ENCODE results near the gene CLPSL2.

Gene CLPSL2

GRCh38 chr6:35804996-35805736 is 28.8 kb downstream of the CLPSL2 start, which contains the start of gene LHFPL5:
LHFPL5 (plus strand) TSS chr6:35805352; CDS start chr6:35805671, 319 bp downstream.
- Histone ChIP-seq H3K79me2 (ENCODE audit: insufficient read depth, low read length) (no peaks in the 10 kb centered on the region), H3F3A (ENCODE audit: insufficient read depth, low read length) (no peaks in the 10 kb centered on the region), H4K20me1 (ENCODE audit: insufficient read depth, low read length) (no peaks in the 10 kb centered on the region), H3K36me3 (ENCODE audit: insufficient read depth, low read length) (no peaks in the 10 kb centered on the region), H3K27ac (ENCODE audit: low read depth, low read length, poor library complexity, severe bottlenecking) (no peak within 1 kb of the TSS), H3K9ac (ENCODE audit: low read length) (no peak within 1 kb of the TSS), H2AFZ (ENCODE audit: low read length) (no peak within 1 kb of the TSS), H3K4me3 (ENCODE audit: low read depth, low read length, poor library complexity, severe bottlenecking) (no peak within 1 kb of the TSS), H3K27me3 (ENCODE audit: insufficient read depth, low read length) (no peaks in the 10 kb centered on the region), H3K9me3 (ENCODE audit: low read length) (no peaks in the 10 kb centered on the region), H3K9me2 (ENCODE audit: low read depth, low read length) (no peaks in the 10 kb centered on the region), H3K4me1 (ENCODE audit: insufficient read depth, low read length, severe bottlenecking) (no peaks in the 10 kb centered on the region), H3K4me2 (ENCODE audit: low read length) (peak within 1 kb of the TSS; percentile 27; the same call in 1 of the 2 replicates)
- no peak for TF ChIP-seq EZH2 (IDR thresholded peaks at IDR 0.05; ENCODE audit: borderline replicate concordance, low read length)
- no peak for TF ChIP-seq CTCF (IDR thresholded peaks at IDR 0.05; ENCODE audit: low read length)

- H3K4me2 ChIP-seq (ENCODE audit: low read length): no peak overlapping the region
- H3K9me3 ChIP-seq (ENCODE audit: low read length): no peaks in the 10 kb centered on the region
- H2AFZ ChIP-seq (ENCODE audit: low read length): no peak overlapping the region
- no peaks in the 10 kb centered on the region for H3K4me1 ChIP-seq (ENCODE audit: insufficient read depth, low read length, severe bottlenecking)
- no peaks in the 10 kb centered on the region for H4K20me1 ChIP-seq (ENCODE audit: insufficient read depth, low read length)
- H3K79me2 ChIP-seq (ENCODE audit: insufficient read depth, low read length): no peaks in the 10 kb centered on the region
- H3K36me3 ChIP-seq (ENCODE audit: insufficient read depth, low read length): no peaks in the 10 kb centered on the region
- H3K27me3 ChIP-seq (ENCODE audit: insufficient read depth, low read length): no peaks in the 10 kb centered on the region
- H3F3A ChIP-seq (ENCODE audit: insufficient read depth, low read length): no peaks in the 10 kb centered on the region
- no peak overlapping the region for H3K4me3 ChIP-seq (ENCODE audit: low read depth, low read length, poor library complexity, severe bottlenecking)
- no peak overlapping the region for H3K27ac ChIP-seq (ENCODE audit: low read depth, low read length, poor library complexity, severe bottlenecking)
- no peaks in the 10 kb centered on the region for H3K9me2 ChIP-seq (ENCODE audit: low read depth, low read length)
- H3K9ac ChIP-seq (ENCODE audit: low read length): no peak overlapping the region
- TF ChIP-seq CTCF (IDR thresholded peaks at IDR 0.05; ENCODE audit: low read length) (no peak), EZH2 (IDR thresholded peaks at IDR 0.05; ENCODE audit: borderline replicate concordance, low read length) (no peak)
Measured at GRCh38 chr6:35808688-35809087, 32.3 kb downstream of the CLPSL2 start.

GRCh38 chr6:35809809-35810208 is 33.4 kb downstream of the CLPSL2 start:
- Histone ChIP-seq H3K4me1 (ENCODE audit: insufficient read depth, low read length, severe bottlenecking) (no peaks in the 10 kb centered on the region), H2AFZ (ENCODE audit: low read length) (no peak overlapping the region), H3K27ac (ENCODE audit: low read depth, low read length, poor library complexity, severe bottlenecking) (no peak overlapping the region), H3K9me2 (ENCODE audit: low read depth, low read length) (no peaks in the 10 kb centered on the region), H3K9me3 (ENCODE audit: low read length) (no peaks in the 10 kb centered on the region), H3K9ac (ENCODE audit: low read length) (no peak overlapping the region), H3K36me3 (ENCODE audit: insufficient read depth, low read length) (no peaks in the 10 kb centered on the region), H3K27me3 (ENCODE audit: insufficient read depth, low read length) (no peaks in the 10 kb centered on the region), H4K20me1 (ENCODE audit: insufficient read depth, low read length) (no peaks in the 10 kb centered on the region), H3K4me2 (ENCODE audit: low read length) (no peak overlapping the region), H3F3A (ENCODE audit: insufficient read depth, low read length) (no peaks in the 10 kb centered on the region), H3K79me2 (ENCODE audit: insufficient read depth, low read length) (no peaks in the 10 kb centered on the region), H3K4me3 (ENCODE audit: low read depth, low read length, poor library complexity, severe bottlenecking) (no peak overlapping the region)
- TF ChIP-seq EZH2 (IDR thresholded peaks at IDR 0.05; ENCODE audit: borderline replicate concordance, low read length) (no peak), CTCF (IDR thresholded peaks at IDR 0.05; ENCODE audit: low read length) (no peak)
